GM19452 (cell line): Measurements from ENCODE around the gene SLC12A7.

ENCODE experiments used
- ATAC-seq: cut with Tn5 transposase; IDR thresholded peaks from one replicate; pipeline ENCODE4 v1.9.1; 2021; ENCODE audit not compliant: unreplicated experiment

The SLC12A7 gene

DNA sequence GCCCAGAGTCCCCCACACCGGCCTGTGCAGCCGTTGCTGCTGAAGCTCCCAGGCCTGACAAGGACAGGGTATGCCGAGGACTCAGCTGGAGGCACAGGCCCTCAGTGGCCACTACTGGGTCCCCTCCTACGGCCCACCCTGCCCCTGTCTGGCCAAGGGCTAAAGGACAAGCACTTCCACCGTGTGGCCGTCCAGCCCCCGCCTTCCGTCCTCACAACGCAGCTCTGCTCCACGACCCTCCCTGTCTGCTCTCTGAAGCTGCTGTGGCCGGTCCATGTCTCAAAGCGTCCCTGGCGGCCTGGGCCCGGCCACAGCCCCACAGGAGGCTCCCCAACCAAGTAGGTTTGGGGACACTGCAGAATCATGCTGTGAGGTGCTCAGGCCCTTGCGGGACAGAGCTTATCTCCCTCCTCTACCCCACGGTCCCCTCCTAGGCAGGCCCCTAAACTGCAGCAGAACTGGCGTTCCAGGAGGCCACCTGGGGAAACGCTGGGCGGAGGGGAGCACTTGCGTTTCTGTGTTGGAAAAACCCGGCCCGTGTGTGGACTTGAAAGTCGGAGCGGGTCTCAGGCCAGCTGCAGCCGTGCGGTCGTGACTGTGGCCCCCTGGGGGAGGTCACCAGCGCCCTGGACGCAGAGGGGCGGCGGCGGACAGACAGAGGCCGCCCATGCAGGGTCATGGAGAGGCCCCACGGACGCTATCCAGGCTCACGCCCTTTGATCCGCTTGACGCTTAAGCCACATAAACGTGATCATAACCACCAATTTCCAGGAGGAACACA is 57.7 kb downstream of the SLC12A7 start:
- no peak for ATAC-seq

DNA sequence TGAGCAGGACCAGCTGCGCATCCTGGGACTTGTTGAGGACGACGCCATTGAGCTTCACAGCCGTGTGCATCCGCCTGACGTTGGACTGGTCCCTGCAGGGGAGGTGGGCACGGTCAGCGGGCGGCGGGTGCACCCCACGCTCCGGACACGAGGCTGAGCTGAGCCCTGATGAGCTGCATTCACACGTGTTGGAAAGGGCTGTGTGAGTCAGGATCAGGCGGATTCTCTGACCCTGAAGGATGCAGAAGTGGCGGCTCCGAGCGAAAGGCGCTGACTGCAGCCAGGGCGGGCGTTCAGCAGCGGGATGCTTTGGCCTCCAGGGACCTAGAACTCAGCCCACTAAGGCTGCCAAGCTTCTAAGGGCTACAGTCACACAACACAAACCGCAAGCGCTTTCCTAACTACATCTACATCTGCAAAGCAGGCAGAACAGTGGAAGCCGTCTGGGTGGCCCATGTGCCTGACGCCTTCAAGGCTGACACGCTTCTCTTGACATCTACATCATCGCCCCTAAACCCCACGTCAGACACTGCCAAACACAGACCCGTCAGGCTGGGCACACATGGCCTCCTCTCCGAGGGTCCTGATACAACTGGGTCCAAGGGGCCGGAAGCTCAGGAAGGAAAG is 58.4 kb downstream of the SLC12A7 start:
- ATAC-seq, result no peak

DNA sequence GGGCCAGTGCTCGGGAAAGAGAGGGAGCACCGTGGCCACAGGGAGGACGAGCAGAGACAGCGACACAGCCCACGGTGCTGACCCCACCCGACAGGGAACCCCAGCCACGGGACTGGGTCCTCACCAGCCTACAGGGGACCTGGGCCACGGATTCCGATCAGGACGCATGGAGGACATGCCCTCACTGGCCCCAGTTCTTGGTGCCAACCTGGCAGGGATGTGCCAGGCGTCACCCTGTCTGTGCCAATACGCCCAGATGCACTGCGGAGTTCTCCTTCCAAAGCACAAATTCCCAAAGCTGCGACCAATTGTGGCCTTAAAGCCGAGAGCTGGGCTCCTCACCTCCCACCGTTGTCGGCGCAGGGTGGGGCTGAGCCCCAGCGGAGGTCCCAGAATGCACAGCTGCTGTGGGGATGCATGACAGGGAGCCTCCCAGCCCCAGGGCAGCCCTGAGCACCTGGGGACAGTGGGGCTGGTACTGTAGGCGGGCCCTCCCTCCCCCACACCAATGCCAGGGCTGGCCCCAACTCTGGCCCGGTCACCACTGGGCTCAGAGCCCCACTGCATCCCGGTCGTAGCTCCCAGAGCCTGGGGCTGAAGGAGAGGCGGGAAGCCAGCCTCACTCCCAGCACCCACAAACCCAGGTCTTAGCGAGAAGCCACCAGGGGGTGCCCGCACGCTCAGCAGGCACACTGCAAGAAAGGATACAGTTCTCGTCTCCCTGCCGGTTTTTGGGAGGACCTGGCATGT is 59.0 kb downstream of the SLC12A7 start:
- ATAC-seq, result no peak

DNA sequence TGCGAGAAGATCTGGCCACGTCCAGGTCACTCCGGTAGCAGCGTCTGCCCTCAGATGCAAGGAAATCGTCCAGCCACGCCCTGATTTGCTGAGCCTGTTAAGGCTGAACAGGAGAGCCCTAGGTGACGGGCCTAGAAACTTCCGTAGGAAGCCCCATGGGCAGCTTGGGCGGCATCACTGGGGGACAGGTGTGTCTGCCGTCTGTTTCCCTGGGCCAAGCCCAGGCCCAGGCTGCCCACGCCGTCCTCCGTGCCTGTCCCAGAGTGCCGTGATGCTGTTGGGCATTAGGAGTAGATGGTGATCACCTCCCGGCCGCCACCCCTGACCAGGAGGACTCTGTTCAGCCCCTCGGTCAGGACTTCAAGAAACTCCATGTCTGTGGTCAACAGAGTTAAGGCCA is 59.8 kb downstream of the SLC12A7 start:
- no peak for ATAC-seq

DNA sequence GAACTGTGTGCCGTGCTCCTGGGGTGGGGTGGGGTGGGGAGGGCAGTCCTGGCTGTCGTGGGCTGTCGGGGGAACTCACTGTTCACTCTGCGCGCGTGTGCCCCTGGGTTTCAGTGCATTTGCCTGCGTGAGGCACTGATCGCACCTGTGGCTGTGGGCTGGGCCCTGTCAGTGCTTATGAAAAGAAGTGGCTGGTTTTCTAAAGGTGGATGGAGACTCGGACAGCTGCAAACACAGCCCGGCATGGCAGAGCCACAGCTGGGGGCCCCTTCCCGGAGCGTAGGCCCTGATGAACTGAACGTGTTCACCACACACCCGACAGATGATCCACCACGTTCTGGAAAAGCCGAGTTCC is 60.5 kb downstream of the SLC12A7 start:
- no peak for ATAC-seq

DNA sequence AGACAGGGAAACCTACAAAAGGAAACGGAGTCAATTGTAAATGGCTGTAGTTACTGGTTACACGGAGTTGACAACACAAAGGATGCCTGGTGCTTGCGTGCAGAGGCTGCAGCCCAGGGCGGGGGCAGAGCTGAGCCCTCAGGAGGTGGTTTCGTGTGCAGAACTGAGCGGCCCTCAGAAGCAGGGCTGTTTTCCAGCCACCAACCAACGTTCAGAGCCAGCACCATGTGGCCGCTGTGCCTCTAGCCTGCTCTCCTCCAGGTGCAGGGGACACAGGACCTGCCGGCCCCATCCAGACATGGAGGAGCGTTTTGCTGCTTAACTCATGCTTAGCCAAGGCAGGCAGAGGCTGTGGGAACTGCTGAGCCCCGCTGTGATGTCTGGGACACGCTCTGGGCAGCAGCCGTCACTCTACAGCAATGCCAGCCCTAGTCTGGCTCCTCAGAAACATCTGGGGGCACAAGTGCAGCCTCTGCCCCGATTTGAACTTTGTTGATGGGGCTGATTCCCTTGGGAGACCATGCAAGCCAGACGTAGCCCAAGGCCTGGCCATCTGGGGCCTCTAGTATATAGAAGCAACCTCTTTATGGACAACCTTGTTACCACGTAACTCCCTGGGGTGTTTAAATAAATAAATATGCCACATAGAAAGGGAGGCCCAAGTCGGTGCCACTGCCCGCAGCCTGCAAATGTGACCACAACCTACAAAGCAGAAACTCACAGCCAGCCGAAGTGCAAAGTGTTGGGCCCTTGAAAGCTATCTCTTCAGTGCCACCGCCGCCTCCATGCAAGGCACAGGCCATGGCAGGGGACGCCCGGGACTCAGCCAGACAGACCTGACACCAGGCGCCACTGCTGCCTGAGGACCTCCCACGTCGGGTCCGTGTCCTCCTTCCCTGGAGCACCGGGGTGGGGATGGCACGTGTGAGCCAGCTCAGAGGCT is 61.2 kb downstream of the SLC12A7 start:
- ATAC-seq, result no peak

DNA sequence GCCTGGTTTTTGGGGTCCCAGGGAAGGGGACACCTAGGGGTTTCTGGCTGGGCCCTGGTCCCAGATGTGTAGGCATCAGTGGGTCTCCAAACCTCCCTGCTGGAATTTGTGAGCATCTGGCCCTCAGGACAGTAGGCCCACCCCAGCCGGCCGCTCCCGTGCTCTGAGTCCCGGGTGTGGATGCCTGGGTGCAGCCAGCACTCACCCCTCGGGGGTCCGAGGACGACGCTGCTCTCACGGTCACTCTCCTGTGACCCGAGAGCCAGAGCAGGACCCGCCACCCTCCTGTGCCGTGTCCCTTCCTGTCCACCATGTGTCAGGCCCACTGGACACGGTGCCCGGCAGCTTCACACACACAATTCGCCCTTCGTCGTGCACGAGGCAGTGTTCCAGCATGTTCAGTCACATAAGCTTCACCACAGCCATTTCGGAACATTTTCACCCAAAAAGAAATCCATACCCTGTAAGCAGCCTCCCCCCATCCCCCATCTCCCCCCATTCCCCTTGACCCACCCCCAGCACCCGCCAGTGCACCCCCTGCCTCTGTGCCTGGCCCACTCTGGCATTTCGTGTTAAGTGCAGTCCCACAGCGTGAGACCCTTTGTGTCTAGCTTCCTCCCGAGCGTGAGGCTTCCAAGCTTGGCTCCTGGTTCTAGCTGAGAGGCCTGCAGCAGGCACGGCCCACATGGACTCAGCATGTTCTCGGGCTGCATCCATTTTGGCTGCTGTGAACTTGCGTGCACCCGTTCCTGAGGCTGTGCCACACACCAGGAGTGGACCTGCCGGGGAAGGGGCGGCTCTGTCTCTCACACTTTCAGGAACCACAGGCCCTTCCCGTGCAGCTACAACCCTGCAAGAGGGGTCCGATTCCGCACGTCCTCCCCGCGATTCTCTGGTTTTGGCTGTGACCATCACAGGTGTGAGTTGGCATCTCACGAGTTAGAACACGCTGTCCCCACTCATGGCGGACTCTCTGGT is 62.7 kb downstream of the SLC12A7 start:
- ATAC-seq, result no peak

DNA sequence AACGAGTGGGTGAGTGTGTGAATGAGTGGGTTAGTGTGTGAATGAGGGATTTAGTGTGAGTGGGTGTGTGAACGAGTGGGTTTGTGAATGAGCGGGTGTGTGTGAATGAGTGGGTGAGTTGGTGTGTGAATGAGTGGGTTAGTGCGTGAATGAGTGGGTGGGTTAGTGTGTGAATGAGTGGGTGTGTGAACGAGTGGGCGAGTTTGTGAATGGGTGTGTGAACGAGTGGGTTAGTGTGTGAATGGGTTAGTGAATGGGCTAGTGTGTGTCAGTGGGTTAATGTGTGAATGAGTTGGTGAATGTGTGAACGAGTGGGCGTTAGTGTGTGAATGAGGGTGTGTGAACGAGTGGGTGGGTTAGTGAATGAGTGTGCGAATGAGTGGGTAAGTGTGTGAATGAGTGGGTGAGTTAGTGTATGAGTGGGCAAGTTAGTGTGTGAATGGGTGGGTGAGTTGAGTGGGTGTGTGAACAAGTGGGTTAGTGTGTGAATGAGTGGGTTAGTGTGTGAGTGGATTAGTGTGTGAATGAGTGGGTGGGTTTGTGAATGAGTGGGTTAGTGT is 63.6 kb downstream of the SLC12A7 start:
- no peak for ATAC-seq

DNA sequence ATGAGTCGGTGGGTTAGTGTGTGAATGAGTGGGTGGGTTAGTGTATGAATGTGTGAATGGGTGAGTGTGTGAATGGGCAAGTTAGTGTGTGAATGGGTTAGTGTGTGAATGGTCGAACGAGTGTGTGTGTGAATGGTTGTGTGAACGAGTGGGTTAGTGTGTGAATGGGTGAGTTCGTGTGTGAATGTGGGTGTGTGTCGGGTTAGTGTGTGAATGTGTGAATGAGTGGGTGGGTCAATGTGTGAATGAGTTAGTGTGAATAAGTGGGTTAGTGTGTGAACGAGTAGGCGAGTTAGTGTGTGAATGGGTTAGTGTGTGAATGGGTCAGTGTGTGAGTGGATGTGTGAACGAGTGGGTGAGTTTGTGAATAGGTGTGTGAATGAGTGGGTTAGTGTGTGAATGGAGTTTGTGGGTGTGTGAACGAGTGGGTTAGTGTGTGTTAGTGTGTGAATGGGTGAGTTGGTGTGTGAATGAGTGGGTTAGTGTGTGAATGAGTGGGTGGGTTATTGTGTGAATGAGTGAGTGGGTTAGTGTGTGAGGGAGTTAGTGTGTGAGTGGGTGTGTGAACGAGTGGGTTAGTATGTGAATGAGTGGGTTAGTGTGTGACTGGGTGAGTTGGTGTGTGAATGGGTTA is 64.4 kb downstream of the SLC12A7 start:
- no peak for ATAC-seq

DNA sequence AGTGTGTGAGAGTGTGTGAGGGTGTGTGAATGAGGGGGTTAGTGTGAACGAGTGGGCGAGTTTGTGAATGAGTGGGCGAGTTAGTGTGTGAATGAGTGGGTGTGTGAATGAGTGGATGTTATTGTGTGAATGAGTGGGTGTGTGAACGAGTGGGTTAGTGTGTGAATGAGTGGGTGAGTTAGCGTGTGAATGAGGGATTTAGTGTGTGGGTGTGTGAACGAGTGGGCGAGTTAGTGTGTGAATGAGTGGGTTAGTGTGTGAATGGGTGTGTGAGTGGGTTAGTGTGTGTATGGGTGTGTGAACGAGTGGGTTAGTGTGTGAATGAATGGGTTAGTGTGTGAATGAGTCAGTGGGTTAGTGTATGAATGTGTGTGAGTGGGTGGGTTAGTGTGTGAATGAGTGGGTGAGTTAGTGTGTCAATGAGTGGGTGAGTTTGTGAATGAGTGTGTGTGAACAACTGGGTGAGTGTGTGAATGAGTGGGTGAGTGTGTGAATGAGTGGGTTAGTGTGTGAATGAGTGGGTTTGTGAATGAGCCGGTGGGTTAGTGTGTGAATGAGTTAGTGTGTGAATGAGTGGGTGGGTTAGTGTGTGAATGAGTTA is 65.8 kb downstream of the SLC12A7 start:
- no peak for ATAC-seq

DNA sequence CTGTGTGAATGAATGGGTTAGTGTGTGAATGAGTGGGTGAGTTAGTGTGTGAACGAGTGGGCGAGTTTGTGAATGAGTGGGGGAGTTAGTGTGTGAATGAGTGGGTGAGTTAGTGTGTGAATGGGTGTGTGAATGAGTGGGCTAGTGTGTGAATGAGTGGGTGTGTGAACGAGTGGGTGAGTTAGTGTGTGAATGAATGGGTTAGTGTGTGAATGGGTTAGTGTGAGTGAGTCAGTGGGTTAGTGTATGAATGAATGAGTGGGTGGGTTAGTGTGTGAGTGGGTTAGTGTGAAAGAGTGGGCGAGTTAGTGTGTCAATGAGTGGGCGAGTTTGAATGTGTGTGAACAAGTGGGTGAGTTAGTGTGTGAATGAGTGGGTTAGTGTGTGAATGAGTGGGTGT is 67.7 kb downstream of the SLC12A7 start:
- no peak for ATAC-seq

DNA sequence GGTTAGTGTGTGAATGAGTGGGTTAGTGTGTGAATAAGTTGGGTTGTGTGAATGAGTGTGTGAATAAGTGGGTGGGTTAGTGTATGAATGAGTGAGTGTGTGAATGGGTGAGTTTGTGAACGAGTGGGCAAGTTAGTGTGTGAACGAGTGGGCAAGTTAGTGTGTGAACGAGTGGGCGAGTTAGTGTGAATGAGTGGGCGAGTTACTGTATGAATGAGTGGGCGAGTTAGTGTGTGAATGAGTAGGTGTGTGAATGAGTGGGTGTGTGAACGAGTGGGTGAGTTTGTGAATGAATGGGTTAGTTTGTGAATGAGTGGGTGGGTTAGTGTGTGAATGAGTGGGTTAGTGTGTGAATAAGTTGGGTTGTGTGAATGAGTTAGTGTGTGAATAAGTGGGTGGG is 68.5 kb downstream of the SLC12A7 start:
- no peak for ATAC-seq

DNA sequence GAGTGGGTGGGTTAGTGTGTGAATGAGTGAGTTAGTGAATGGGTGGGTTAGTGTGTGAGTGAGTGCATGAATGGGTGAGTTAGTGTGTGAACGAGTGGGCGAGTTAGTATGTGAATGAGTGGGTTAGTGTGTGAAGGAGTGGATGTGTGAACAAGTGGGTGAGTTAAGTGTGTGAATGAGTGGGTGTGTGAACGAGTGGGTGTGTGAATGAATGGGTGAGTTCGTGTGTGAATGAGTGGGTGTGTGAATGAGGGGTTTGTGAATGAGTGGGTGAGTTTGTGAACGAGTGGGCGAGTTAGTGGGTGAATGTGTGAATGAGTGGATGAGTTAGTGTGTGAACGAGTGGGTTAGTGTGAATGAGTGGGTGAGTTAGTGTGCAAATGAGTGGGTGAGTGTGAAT is 69.2 kb downstream of the SLC12A7 start:
- ATAC-seq, result no peak

DNA sequence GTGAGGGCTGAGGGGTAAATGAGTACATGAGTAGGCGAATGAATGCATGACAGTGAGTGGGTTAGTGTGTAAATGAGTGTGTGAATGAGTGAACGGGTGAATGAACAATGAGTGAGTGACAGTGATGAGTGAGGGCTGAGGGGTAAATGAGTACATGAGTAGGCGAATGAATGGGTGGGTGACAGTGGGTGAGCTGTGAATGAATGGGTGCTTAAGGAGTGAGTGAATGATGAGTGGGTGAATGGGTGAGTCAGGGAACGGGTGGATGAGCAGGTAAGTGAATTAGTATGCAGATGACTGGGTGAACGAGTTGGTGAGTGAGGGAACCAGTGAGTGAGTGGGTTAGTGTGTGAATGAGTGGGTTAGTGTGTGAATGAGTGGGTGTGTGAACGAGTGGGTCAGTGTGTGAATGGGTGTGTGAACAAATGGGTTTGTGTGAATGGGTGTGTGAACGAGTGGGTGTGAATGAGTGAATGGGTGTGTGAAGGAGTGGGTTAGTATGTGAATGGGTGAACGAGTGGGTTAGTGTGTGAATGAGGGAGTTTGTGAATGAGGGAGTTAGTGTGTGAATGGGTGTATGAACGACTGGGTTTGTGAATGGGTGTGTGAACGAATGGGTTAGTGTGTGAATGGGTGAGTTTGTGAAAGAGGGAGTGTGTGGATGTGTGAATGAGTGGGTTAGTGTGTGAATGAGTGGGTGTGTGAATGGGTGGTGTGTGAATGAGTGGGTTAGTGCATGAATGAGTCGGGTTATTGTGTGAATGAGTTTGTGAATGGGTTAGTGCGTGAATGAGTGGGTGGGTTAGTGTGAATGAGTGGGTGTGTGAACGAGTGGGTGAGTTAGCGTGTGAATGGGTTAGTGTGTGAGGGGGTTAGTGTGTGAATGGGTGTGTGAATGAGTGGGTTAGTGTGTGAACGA is 70.4 kb downstream of the SLC12A7 start:
- no peak for ATAC-seq

DNA sequence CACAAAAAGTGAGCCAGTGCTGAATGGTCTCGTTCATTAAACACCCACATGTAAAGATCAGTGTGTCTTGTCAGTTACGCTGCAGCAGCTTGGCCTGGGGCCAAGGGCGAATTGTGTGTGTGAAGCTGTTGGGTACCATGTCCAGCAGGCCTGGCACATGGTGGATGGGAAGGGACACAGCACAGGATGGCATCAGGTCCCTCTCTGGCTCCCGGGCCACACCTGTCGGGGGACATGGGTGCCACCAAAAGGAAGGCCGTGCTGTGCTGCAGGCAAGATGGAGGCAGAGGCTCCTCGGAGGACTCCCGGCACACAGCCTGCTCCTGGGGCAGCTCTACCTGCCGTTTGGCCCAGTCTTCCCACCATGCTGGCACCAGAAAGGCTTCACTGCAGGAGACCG is 71.3 kb downstream of the SLC12A7 start:
- ATAC-seq, result no peak

DNA sequence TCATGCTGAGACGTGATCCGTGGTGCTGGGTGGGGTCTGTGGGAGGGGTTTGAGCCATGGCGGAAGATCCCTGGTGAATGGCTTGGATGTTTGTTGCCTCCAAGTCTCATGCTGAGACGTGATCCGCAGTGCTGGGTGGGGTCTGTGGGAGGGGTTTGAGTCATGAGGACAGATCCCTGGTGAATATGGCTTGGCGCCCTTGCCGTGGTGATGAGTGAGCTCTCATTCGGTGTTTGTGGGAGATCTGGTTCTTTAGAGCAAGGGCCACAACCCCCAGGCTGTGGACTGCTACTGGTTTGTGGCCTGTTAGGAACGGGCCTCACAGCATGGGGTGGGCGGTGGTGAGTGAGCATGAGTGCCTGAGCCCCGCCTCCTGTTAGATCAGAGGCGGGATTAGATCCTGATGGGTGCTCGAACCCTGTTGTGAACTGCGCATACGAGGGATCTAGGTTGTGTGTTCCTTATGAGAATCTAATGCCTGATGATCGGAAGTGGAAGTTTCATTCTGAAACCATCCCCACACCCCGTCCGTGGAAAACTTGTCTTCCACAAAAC is 72.1 kb downstream of the SLC12A7 start:
- ATAC-seq, result no peak

DNA sequence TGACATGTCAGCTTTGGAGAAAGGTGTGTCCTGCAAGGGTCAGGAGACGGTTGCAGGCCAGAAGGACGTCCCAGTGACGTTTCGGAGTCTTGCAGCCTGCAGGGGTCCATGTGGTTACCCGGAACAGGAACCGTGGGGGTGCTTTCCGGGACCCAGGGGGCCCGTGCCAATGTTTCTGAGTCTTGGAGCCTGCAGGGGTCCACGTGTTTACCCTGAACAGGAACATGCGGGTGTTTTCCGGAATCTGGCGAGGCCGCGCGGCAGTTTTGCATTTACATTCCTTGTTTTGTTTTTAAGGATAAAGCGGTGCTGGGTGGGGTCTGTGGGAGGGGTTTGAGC is 72.7 kb downstream of the SLC12A7 start:
- no peak for ATAC-seq
